ENCODE measurements around the gene MKX.

MKX gene

GRCh38 chr10:27743012-27743876, 2.4 kb downstream of the MKX start:
- TF ChIP-seq CTCF (IDR thresholded peaks at IDR 0.05; ENCODE audit: low read depth, low read length), result no peak
- in situ Hi-C loops (cut with HindIII; ENCODE audit: low sequenced_read_pairs), result no loop called here
- H3K4me3 ChIP-seq (ENCODE audit: low read depth, low read length), result peak overlapping the region; percentile 46
- peak; percentile 34 for DNase-seq (ENCODE audit: low read depth, low spot score)

GRCh38 chr10:27742195-27743011, 3.2 kb downstream of the MKX start:
- in situ Hi-C loops (cut with HindIII; ENCODE audit: low sequenced_read_pairs), result no loop called here
- H3K4me3 ChIP-seq (ENCODE audit: low read depth, low read length), result peak overlapping the region; percentile 46
- DNase-seq (ENCODE audit: low read depth, low spot score), result peak; percentile 89
- peak; percentile 76 for TF ChIP-seq CTCF (IDR thresholded peaks at IDR 0.05; ENCODE audit: low read depth, low read length)

GRCh38 chr10:27741173-27742091, 4.2 kb downstream of the MKX start:
- in situ Hi-C loops (cut with HindIII; ENCODE audit: low sequenced_read_pairs), result no loop called here
- H3K4me3 ChIP-seq (ENCODE audit: low read depth, low read length), result peak overlapping the region; percentile 23
- DNase-seq (ENCODE audit: low read depth, low spot score), result no peak
- TF ChIP-seq CTCF (IDR thresholded peaks at IDR 0.05; ENCODE audit: low read depth, low read length), result no peak

- no peak for DNase-seq (ENCODE audit: low read depth, low spot score)
- in situ Hi-C loops (cut with HindIII; ENCODE audit: low sequenced_read_pairs), result no loop called here
- H3K4me3 ChIP-seq (ENCODE audit: low read depth, low read length), result no peak overlapping the region
- TF ChIP-seq CTCF (IDR thresholded peaks at IDR 0.05; ENCODE audit: low read depth, low read length), result no peak
These were observed 9.2 kb downstream of the MKX start for GRCh38 chr10:27736396-27736795.

GRCh38 chr10:27730041-27730440, 15.6 kb downstream of the MKX start:
- no peak overlapping the region for H3K4me3 ChIP-seq (ENCODE audit: low read depth, low read length)
- DNase-seq (ENCODE audit: low read depth, low spot score), result no peak
- in situ Hi-C loops (cut with HindIII; ENCODE audit: low sequenced_read_pairs), result no loop called here
- TF ChIP-seq CTCF (IDR thresholded peaks at IDR 0.05; ENCODE audit: low read depth, low read length), result no peak

GRCh38 chr10:27728338-27728737, 17.3 kb downstream of the MKX start:
- in situ Hi-C loops (cut with HindIII; ENCODE audit: low sequenced_read_pairs), result no loop called here

More at GRCh38 chr10:27728338-27728737, 17.3 kb downstream of the MKX start:
- TF ChIP-seq CTCF (IDR thresholded peaks at IDR 0.05; ENCODE audit: low read depth, low read length), result no peak
- no peak overlapping the region for H3K4me3 ChIP-seq (ENCODE audit: low read depth, low read length)
- DNase-seq (ENCODE audit: low read depth, low spot score), result no peak
